Renal pelvis (tissue), 4 donors: Measurements from ENCODE around the gene GNGT2. TPM values are rescaled to one million over a fixed set of nuclear protein-coding genes. Genes with fewer than 3 reads are reported as not detected.
"Not testable (repeated sequence)": the region's sequence is repeated elsewhere in the genome, so short reads cannot be mapped to it uniquely, and the experiment has no call there.

ENCODE experiments used
- DNase-seq: peaks from one replicate; pipeline ENCODE4 v3.0.0-alpha.2; 2013
- polyA plus RNA-seq, 3 donors: library from polyadenylated mRNA; unstranded; fragments of 120-200 nt; gene quantifications; one replicate each; pipeline ENCODE4 v1.2.1, GENCODE V29; 2013; ENCODE audit not compliant: insufficient read length in 3 of 3

Gene GNGT2
- polyA plus RNA-seq, 3 donors: 1.2 to 2.2 (median 1.7) TPM

GRCh38 chr17:49175978-49176377 is 34.4 kb downstream of the GNGT2 start:
- DNase-seq: not testable (repeated sequence)

- not testable (repeated sequence) for DNase-seq
These were observed 39.7 kb downstream of the GNGT2 start for GRCh38 chr17:49170711-49171110.

GRCh38 chr17:49170216-49170615 is 40.2 kb downstream of the GNGT2 start:
- no peak for DNase-seq

GRCh38 chr17:49168706-49169105 is 41.7 kb downstream of the GNGT2 start:
- DNase-seq: no peak

GRCh38 chr17:49165143-49165542 is 45.2 kb downstream of the GNGT2 start:
- no peak for DNase-seq

- DNase-seq: no peak
These were observed 47.5 kb downstream of the GNGT2 start for GRCh38 chr17:49162866-49163265.

- DNase-seq: no peak
These were observed 52.6 kb downstream of the GNGT2 start for GRCh38 chr17:49157784-49158183.

- no peak for DNase-seq
These were observed 54.1 kb downstream of the GNGT2 start for GRCh38 chr17:49156256-49156655.

Other genes starting within 250 kb of the GNGT2 start
- not detected for gene GIP, start 242.0 kb downstream of the GNGT2 start, polyA plus RNA-seq
- gene IGF2BP1, start 213.2 kb downstream of the GNGT2 start, polyA plus RNA-seq: 10 to 100 TPM; 25.4 to 31.8 (median 27.0) TPM
- 1 to 10 TPM in 2 of 3 donors, under 1 TPM in 1; 0.46 to 3.3 (median 1.2) TPM for gene B4GALNT2, start 77.8 kb downstream of the GNGT2 start, polyA plus RNA-seq
- 1 to 10 TPM; 4.2 to 6.1 (median 5.5) TPM for gene ABI3, start 133 bp upstream of the GNGT2 start, polyA plus RNA-seq
- gene PHOSPHO1, start 20.2 kb upstream of the GNGT2 start, polyA plus RNA-seq: 1 to 10 TPM; 1.4 to 2.4 (median 1.8) TPM
- gene ZNF652, start 151.7 kb upstream of the GNGT2 start, polyA plus RNA-seq: 10 to 100 TPM; 24.1 to 32.7 (median 29.8) TPM
- gene PHB1, start 204.3 kb upstream of the GNGT2 start, polyA plus RNA-seq: 100 to 1,000 TPM; 231 to 273 (median 243) TPM